Measurements from ENCODE around the gene CTNNA1.
"Not testable (repeated sequence)": the region's sequence is repeated elsewhere in the genome, so short reads cannot be mapped to it uniquely, and the experiment has no call there.

CTNNA1 gene

GRCh38 chr5:138912093-138912492, 158.9 kb downstream of the CTNNA1 start:
- TF ChIP-seq, protein P1, sequence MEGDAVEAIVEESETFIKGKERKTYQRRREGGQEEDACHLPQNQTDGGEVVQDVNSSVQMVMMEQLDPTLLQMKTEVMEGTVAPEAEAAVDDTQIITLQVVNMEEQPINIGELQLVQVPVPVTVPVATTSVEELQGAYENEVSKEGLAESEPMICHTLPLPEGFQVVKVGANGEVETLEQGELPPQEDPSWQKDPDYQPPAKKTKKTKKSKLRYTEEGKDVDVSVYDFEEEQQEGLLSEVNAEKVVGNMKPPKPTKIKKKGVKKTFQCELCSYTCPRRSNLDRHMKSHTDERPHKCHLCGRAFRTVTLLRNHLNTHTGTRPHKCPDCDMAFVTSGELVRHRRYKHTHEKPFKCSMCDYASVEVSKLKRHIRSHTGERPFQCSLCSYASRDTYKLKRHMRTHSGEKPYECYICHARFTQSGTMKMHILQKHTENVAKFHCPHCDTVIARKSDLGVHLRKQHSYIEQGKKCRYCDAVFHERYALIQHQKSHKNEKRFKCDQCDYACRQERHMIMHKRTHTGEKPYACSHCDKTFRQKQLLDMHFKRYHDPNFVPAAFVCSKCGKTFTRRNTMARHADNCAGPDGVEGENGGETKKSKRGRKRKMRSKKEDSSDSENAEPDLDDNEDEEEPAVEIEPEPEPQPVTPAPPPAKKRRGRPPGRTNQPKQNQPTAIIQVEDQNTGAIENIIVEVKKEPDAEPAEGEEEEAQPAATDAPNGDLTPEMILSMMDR (IDR thresholded peaks at IDR 0.05; ENCODE audit: low read depth, low read length): no peak

GRCh38 chr5:138913773-138914172, 160.5 kb downstream of the CTNNA1 start:
- H3K4me3 ChIP-seq (ENCODE audit: low read depth, low read length): no peak overlapping the region
- TF ChIP-seq, protein P1 (IDR thresholded peaks at IDR 0.05; ENCODE audit: low read depth, low read length): no peak

More at GRCh38 chr5:138912093-138912492, 158.9 kb downstream of the CTNNA1 start:
- H3K4me3 ChIP-seq (ENCODE audit: low read depth, low read length): no peak overlapping the region

GRCh38 chr5:138914338-138914737, 161.1 kb downstream of the CTNNA1 start:
- no peak overlapping the region for H3K4me3 ChIP-seq (ENCODE audit: low read depth, low read length)
- TF ChIP-seq, protein P1 (IDR thresholded peaks at IDR 0.05; ENCODE audit: low read depth, low read length): no peak

DNA sequence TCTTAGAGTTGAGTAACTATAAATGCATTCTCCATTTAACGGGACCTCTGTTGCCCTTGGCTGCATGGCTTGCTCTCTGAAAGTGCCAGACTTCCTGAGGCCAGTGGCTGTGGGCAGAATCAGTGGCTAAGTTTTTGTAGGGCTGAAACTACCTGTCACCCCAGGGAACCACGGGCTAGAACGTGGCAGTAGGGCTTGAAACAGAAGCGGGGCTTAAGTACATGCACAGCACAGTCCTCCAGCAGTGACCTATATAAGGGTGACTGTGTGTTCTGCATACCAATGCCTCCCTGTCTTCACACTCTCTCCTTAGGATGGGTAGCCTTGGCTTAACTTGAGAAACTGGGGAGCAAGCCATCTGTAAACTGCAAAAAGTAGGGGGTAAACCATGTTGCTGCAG, 165.5 kb downstream of the CTNNA1 start:
- TF ChIP-seq, protein P1 (IDR thresholded peaks at IDR 0.05; ENCODE audit: low read depth, low read length): no peak

GRCh38 chr5:138920181-138920580, 167.0 kb downstream of the CTNNA1 start:
- H3K4me3 ChIP-seq (ENCODE audit: low read depth, low read length): no peak overlapping the region
- TF ChIP-seq, protein P1 (IDR thresholded peaks at IDR 0.05; ENCODE audit: low read depth, low read length): no peak

More for the DNA sequence above, 165.5 kb downstream of the CTNNA1 start:
- H3K4me3 ChIP-seq (ENCODE audit: low read depth, low read length): no peak overlapping the region

DNA sequence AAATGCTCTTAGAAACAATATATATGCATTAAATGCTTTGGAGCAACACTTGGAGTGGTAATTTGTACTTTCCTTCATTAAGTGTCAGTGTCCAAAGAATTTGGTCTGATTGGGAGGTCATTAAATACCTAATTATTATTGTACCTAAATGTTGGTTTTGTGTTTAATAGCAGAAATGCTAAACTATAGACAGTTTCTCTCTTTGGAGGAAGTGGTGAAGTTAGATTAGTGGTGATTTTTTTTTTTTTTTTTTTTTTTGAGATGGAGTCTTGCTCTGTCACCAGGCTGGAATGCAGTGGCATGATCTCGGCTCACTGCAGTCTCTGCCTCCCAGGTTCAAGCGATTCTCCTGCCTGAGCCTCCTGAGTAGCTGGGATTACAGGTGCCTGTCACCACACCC, 168.1 kb downstream of the CTNNA1 start:
- not testable (repeated sequence) for H3K4me3 ChIP-seq (ENCODE audit: low read depth, low read length)

GRCh38 chr5:138922494-138922893, 169.3 kb downstream of the CTNNA1 start:
- H3K4me3 ChIP-seq (ENCODE audit: low read depth, low read length): no peak overlapping the region
- TF ChIP-seq, protein P1 (IDR thresholded peaks at IDR 0.05; ENCODE audit: low read depth, low read length): no peak

DNA sequence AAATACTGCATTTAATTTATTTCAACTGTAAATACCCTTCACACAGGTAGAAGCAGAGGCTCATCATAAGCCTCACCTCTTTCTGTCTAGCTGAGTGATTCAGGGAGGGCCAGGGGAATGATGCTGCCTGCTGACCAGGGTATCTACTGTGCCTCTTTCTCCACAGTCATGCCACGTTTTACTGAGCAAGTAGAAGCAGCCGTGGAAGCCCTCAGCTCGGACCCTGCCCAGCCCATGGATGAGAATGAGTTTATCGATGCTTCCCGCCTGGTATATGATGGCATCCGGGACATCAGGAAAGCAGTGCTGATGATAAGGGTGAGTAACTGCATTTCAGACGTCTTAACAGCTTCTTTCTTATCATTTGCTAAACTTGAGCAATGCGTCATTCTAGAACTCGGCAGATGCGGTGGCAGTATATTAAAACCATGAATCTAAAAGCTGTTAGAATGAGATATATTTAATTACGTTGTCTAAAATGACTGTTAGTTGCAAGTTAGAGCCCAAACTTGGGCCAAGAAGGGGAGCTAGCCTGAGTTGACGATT, 171.9 kb downstream of the CTNNA1 start:
- TF ChIP-seq, protein P1 (IDR thresholded peaks at IDR 0.05; ENCODE audit: low read depth, low read length): no peak
- no peak overlapping the region for H3K4me3 ChIP-seq (ENCODE audit: low read depth, low read length)

All from WI38 (cell line).